ENCODE measurements around the gene NHERF1. TPM values are rescaled to one million over a fixed set of nuclear protein-coding genes. Genes with fewer than 3 reads are reported as not detected.

NHERF1 gene
- polyA plus RNA-seq, 1 of the 3 experiments (the other 2 are of a cell fraction): 40.1 TPM

- Histone ChIP-seq H3K27ac (ENCODE audit: low read depth in 2 of 2, low read length in 1 of 2) (peak overlapping the region; percentile 18 to 60), H4K20me1 (ENCODE audit: insufficient read depth) (peaks cover 4% of the 10 kb centered on the region; the same call in 1 of the 2 replicates), H3F3A (replicated peaks; ENCODE audit: insufficient read depth) (peaks cover 26% of the 10 kb centered on the region), H3K9me2 (no peaks in the 10 kb centered on the region), H2AFZ (ENCODE audit: low read depth) (no peak overlapping the region), H3K4me1 (ENCODE audit: control insufficient read depth in 1 of 2, insufficient read depth in 2 of 2, low read depth in 1 of 2, low read length in 1 of 2) (peaks cover 16 to 22% of the 10 kb centered on the region in 2 experiments; a peak in 3 of 4 replicates), H3K36me3 (replicated peaks in 1 of 2; ENCODE audit: control insufficient read depth in 1 of 2, insufficient read depth in 2 of 2, low read length in 1 of 2) (peaks cover 23 to 45% of the 10 kb centered on the region in 2 experiments), H3K4me3 (ENCODE audit: low read depth in 2 of 2, low read length in 1 of 2) (no peak overlapping the region), H3K4me2 (no peak overlapping the region), H3K9ac (peak overlapping the region; percentile 16; the same call in 1 of the 2 replicates), H3K27me3 (ENCODE audit: insufficient read depth) (no peaks in the 10 kb centered on the region), H3K79me2 (ENCODE audit: insufficient read depth) (peaks cover 3% of the 10 kb centered on the region; the same call in 1 of the 2 replicates), H3K9me3 (no peaks in the 10 kb centered on the region)
- 89% methylated on average over 7 of the region's 7 CpGs for WGBS (ENCODE audit: low lambda C conversion rate)
- TF ChIP-seq GATA2 (CRISPR knock-in tag; IDR thresholded peaks at IDR 0.05) (no peak), POLR2AphosphoS5 (IDR thresholded peaks at IDR 0.05; ENCODE audit: low read depth, low read length) (peak; percentile 36; the same call in 1 of the 2 replicates)
- DNase-seq: no peak
- ChIA-PET POLR2A (interaction anchor here (2.3 to 2.9 kb wide), 2 partner anchors 8 to 23 kb away, joined by 9 to 20 read pairs; no protein-coding TSS in a partner anchor), CTCF (interaction anchor here (2.3 to 98.1 kb wide), 6 partner anchors 14 to 120 kb away, joined by 13 to 3869 read pairs (median 150); partner anchors contain the start of genes FDXR, GRIN2C, NHERF1 and RAB37)
Measured at GRCh38 chr17:74768763-74769114, 20.3 kb downstream of the NHERF1 start.

- Histone ChIP-seq H3K36me3 (replicated peaks in 1 of 2; ENCODE audit: control insufficient read depth in 1 of 2, insufficient read depth in 2 of 2, low read length in 1 of 2) (peaks cover 26 to 48% of the 10 kb centered on the region in 2 experiments), H3K27me3 (ENCODE audit: insufficient read depth) (no peaks in the 10 kb centered on the region), H3K4me2 (no peak overlapping the region), H3K9me2 (no peaks in the 10 kb centered on the region), H3K4me1 (ENCODE audit: control insufficient read depth in 1 of 2, insufficient read depth in 2 of 2, low read depth in 1 of 2, low read length in 1 of 2) (peaks cover 18 to 21% of the 10 kb centered on the region in 2 experiments; a peak in 3 of 4 replicates), H3K9me3 (no peaks in the 10 kb centered on the region), H4K20me1 (ENCODE audit: insufficient read depth) (peaks cover 8% of the 10 kb centered on the region; the same call in 1 of the 2 replicates), H3K27ac (ENCODE audit: low read depth in 2 of 2, low read length in 1 of 2) (peak overlapping the region in 1 of 2 experiments; percentile 60; a peak in 3 of 4 replicates), H3K79me2 (ENCODE audit: insufficient read depth) (peaks cover 10% of the 10 kb centered on the region; the same call in 1 of the 2 replicates), H3K9ac (no peak overlapping the region), H3K4me3 (ENCODE audit: low read depth in 2 of 2, low read length in 1 of 2) (no peak overlapping the region), H3F3A (replicated peaks; ENCODE audit: insufficient read depth) (peaks cover 32% of the 10 kb centered on the region), H2AFZ (ENCODE audit: low read depth) (no peak overlapping the region)
- ChIA-PET POLR2A (interaction anchor here (0.9 to 2.9 kb wide), 5 partner anchors 9 to 24 kb away, joined by 3 to 20 read pairs (median 9); no protein-coding TSS in a partner anchor), CTCF (interaction anchor here (0.9 to 98.1 kb wide), 8 partner anchors 15 to 166 kb away, joined by 5 to 3869 read pairs (median 66); partner anchors contain the start of genes FDXR, GRIN2C, NHERF1 and RAB37)
- TF ChIP-seq POLR2AphosphoS5 (IDR thresholded peaks at IDR 0.05; ENCODE audit: low read depth, low read length) (0 out of 2 replicates have a peak, but pooled peaks have one; percentile 3), CHD2 (IDR thresholded peaks at IDR 0.05; ENCODE audit: low read length, partially characterized antibody) (no peak), GATA2 (CRISPR knock-in tag; IDR thresholded peaks at IDR 0.05) (no peak)
- no peak for DNase-seq
- 91% methylated on average over 6 of the region's 6 CpGs for WGBS (ENCODE audit: low lambda C conversion rate)
Measured at GRCh38 chr17:74769266-74769855, 20.9 kb downstream of the NHERF1 start.

- 82% methylated on average over 5 of the region's 5 CpGs for WGBS (ENCODE audit: low lambda C conversion rate)
- no peak overlapping the region for H3K4me2 ChIP-seq
- H3K9ac ChIP-seq: no peak overlapping the region
- H2AFZ ChIP-seq (ENCODE audit: low read depth): no peak overlapping the region
- H3K4me1 ChIP-seq (ENCODE audit: control insufficient read depth in 1 of 2, insufficient read depth in 2 of 2, low read depth in 1 of 2, low read length in 1 of 2): peaks cover 18 to 24% of the 10 kb centered on the region in 2 experiments; a peak in 3 of 4 replicates
- H3F3A ChIP-seq (replicated peaks; ENCODE audit: insufficient read depth): peaks cover 38% of the 10 kb centered on the region
- no peaks in the 10 kb centered on the region for H3K27me3 ChIP-seq (ENCODE audit: insufficient read depth)
- no peaks in the 10 kb centered on the region for H3K9me3 ChIP-seq
- peaks cover 28 to 48% of the 10 kb centered on the region in 2 experiments for H3K36me3 ChIP-seq (replicated peaks in 1 of 2; ENCODE audit: control insufficient read depth in 1 of 2, insufficient read depth in 2 of 2, low read length in 1 of 2)
- no peaks in the 10 kb centered on the region for H3K9me2 ChIP-seq
- no peak for TF ChIP-seq GATA2 (CRISPR knock-in tag; IDR thresholded peaks at IDR 0.05)
- no peak for TF ChIP-seq EP300 (IDR thresholded peaks at IDR 0.05; ENCODE audit: borderline replicate concordance in 1 of 2, low read depth in 1 of 2, low read length in 1 of 2)
- TF ChIP-seq YY1 (IDR thresholded peaks at IDR 0.05; ENCODE audit: low read depth): no peak
- TF ChIP-seq RXRA (IDR thresholded peaks at IDR 0.05; ENCODE audit: borderline replicate concordance, low read depth): no peak
- peak; percentile 25; the same call in 1 of the 2 replicates for TF ChIP-seq POLR2AphosphoS5 (IDR thresholded peaks at IDR 0.05; ENCODE audit: low read depth, low read length)
- TF ChIP-seq CTCF (IDR thresholded peaks at IDR 0.05): no peak
- TF ChIP-seq TCF12 (IDR thresholded peaks at IDR 0.05): no peak
- no peak for TF ChIP-seq REST (IDR thresholded peaks at IDR 0.05; ENCODE audit: low read depth, low read length)
- TF ChIP-seq TEAD4 (IDR thresholded peaks at IDR 0.05; ENCODE audit: borderline replicate concordance, insufficient read depth): no peak
- POLR2A ChIA-PET: interaction anchor here (0.9 to 2.9 kb wide), 5 partner anchors 9 to 25 kb away, joined by 3 to 20 read pairs (median 9); no protein-coding TSS in a partner anchor
- H3K27ac ChIP-seq (ENCODE audit: low read depth in 2 of 2, low read length in 1 of 2): no peak overlapping the region; a peak in 1 of 4 replicates
- H3K4me3 ChIP-seq (ENCODE audit: low read depth in 2 of 2, low read length in 1 of 2): no peak overlapping the region
- peaks cover 16% of the 10 kb centered on the region for H3K79me2 ChIP-seq (ENCODE audit: insufficient read depth)
- peaks cover 8% of the 10 kb centered on the region for H4K20me1 ChIP-seq (ENCODE audit: insufficient read depth)
- CTCF ChIA-PET: interaction anchor here (0.9 to 98.1 kb wide), 14 partner anchors 9 to 391 kb away, joined by 3 to 3869 read pairs (median 10); partner anchors contain the start of genes FDXR, GRIN2C, NHERF1 and RAB37
- peak; percentile 39 for DNase-seq
Measured at GRCh38 chr17:74769856-74770497, 21.5 kb downstream of the NHERF1 start.

Data from SK-N-SH (cell line).